ENCODE data around the gene GSG1L.
"Not testable (repeated sequence)": the region's sequence is repeated elsewhere in the genome, so short reads cannot be mapped to it uniquely, and the experiment has no call there.

Gene GSG1L

GRCh38 chr16:27954191-27954590 lies 109.3 kb downstream of the GSG1L start:
- peaks cover 3% of the 10 kb centered on the region for H3K9me3 ChIP-seq (replicated peaks; ENCODE audit: low read length)
- peaks cover 6% of the 10 kb centered on the region for H3K27me3 ChIP-seq (ENCODE audit: control insufficient read depth, insufficient read depth, low read length)
- no peaks in the 10 kb centered on the region for H3K4me1 ChIP-seq (ENCODE audit: control insufficient read depth, insufficient read depth, low read length)
- H3K9ac ChIP-seq (ENCODE audit: low read depth, low read length) = no peak overlapping the region
- no peak overlapping the region for H3K4me3 ChIP-seq (ENCODE audit: low read length)
- no peaks in the 10 kb centered on the region for H3K36me3 ChIP-seq (ENCODE audit: insufficient read depth, low read length)
- H3K4me2 ChIP-seq (ENCODE audit: low read length) = no peak overlapping the region

- H3K4me2 ChIP-seq (ENCODE audit: low read length) = no peak overlapping the region
- no peaks in the 10 kb centered on the region for H3K36me3 ChIP-seq (ENCODE audit: insufficient read depth, low read length)
- peaks cover 6% of the 10 kb centered on the region for H3K27me3 ChIP-seq (ENCODE audit: control insufficient read depth, insufficient read depth, low read length)
- H3K4me1 ChIP-seq (ENCODE audit: control insufficient read depth, insufficient read depth, low read length) = no peaks in the 10 kb centered on the region
- H3K9ac ChIP-seq (ENCODE audit: low read depth, low read length) = no peak overlapping the region
- H3K9me3 ChIP-seq (replicated peaks; ENCODE audit: low read length) = peaks cover 3% of the 10 kb centered on the region
- no peak overlapping the region for H3K4me3 ChIP-seq (ENCODE audit: low read length)
These were observed 110.7 kb downstream of the GSG1L start for GRCh38 chr16:27952811-27953210.

- Histone ChIP-seq H3K9ac (ENCODE audit: low read depth, low read length) (no peak overlapping the region), H3K36me3 (ENCODE audit: insufficient read depth, low read length) (no peaks in the 10 kb centered on the region), H3K4me3 (ENCODE audit: low read length) (no peak overlapping the region), H3K4me2 (ENCODE audit: low read length) (no peak overlapping the region), H3K9me3 (replicated peaks; ENCODE audit: low read length) (peaks cover under 1% of the 10 kb centered on the region), H3K27me3 (ENCODE audit: control insufficient read depth, insufficient read depth, low read length) (peaks cover 6% of the 10 kb centered on the region), H3K4me1 (ENCODE audit: control insufficient read depth, insufficient read depth, low read length) (no peaks in the 10 kb centered on the region)
These were observed 111.9 kb downstream of the GSG1L start for GRCh38 chr16:27951489-27952120.

- H3K27me3 ChIP-seq (ENCODE audit: control insufficient read depth, insufficient read depth, low read length) = peaks cover 9% of the 10 kb centered on the region
- no peak overlapping the region for H3K4me2 ChIP-seq (ENCODE audit: low read length)
- H3K9me3 ChIP-seq (replicated peaks; ENCODE audit: low read length) = no peaks in the 10 kb centered on the region
- H3K4me3 ChIP-seq (ENCODE audit: low read length) = no peak overlapping the region
- no peaks in the 10 kb centered on the region for H3K36me3 ChIP-seq (ENCODE audit: insufficient read depth, low read length)
- H3K4me1 ChIP-seq (ENCODE audit: control insufficient read depth, insufficient read depth, low read length) = no peaks in the 10 kb centered on the region
- H3K9ac ChIP-seq (ENCODE audit: low read depth, low read length) = no peak overlapping the region
These were observed 113.2 kb downstream of the GSG1L start for GRCh38 chr16:27950206-27950887.

GRCh38 chr16:27947696-27948095 lies 115.8 kb downstream of the GSG1L start:
- H3K36me3 ChIP-seq (ENCODE audit: insufficient read depth, low read length) = no peaks in the 10 kb centered on the region
- no peak overlapping the region for H3K4me2 ChIP-seq (ENCODE audit: low read length)
- no peak overlapping the region for H3K4me3 ChIP-seq (ENCODE audit: low read length)
- H3K4me1 ChIP-seq (ENCODE audit: control insufficient read depth, insufficient read depth, low read length) = no peaks in the 10 kb centered on the region
- no peak overlapping the region for H3K9ac ChIP-seq (ENCODE audit: low read depth, low read length)
- peaks cover 7% of the 10 kb centered on the region for H3K27me3 ChIP-seq (ENCODE audit: control insufficient read depth, insufficient read depth, low read length)
- H3K9me3 ChIP-seq (replicated peaks; ENCODE audit: low read length) = no peaks in the 10 kb centered on the region

GRCh38 chr16:27945233-27945973 lies 118.1 kb downstream of the GSG1L start:
- no peaks in the 10 kb centered on the region for H3K9me3 ChIP-seq (replicated peaks; ENCODE audit: low read length)
- H3K9ac ChIP-seq (ENCODE audit: low read depth, low read length) = no peak overlapping the region
- H3K4me2 ChIP-seq (ENCODE audit: low read length) = no peak overlapping the region
- no peaks in the 10 kb centered on the region for H3K36me3 ChIP-seq (ENCODE audit: insufficient read depth, low read length)
- H3K27me3 ChIP-seq (ENCODE audit: control insufficient read depth, insufficient read depth, low read length) = peaks cover 3% of the 10 kb centered on the region
- H3K4me3 ChIP-seq (ENCODE audit: low read length) = no peak overlapping the region
- H3K4me1 ChIP-seq (ENCODE audit: control insufficient read depth, insufficient read depth, low read length) = no peaks in the 10 kb centered on the region

- Histone ChIP-seq H3K36me3 (ENCODE audit: insufficient read depth, low read length) (no peaks in the 10 kb centered on the region), H3K4me1 (ENCODE audit: control insufficient read depth, insufficient read depth, low read length) (no peaks in the 10 kb centered on the region)
These were observed 119.7 kb downstream of the GSG1L start for GRCh38 chr16:27943766-27944165.

GRCh38 chr16:27942071-27942470 lies 121.4 kb downstream of the GSG1L start:
- H3K9ac ChIP-seq (ENCODE audit: low read depth, low read length); H3K9me3 ChIP-seq (replicated peaks; ENCODE audit: low read length); H3K4me2 ChIP-seq (ENCODE audit: low read length); H3K4me1 ChIP-seq (ENCODE audit: control insufficient read depth, insufficient read depth, low read length); H3K4me3 ChIP-seq (ENCODE audit: low read length); H3K36me3 ChIP-seq (ENCODE audit: insufficient read depth, low read length); H3K27me3 ChIP-seq (ENCODE audit: control insufficient read depth, insufficient read depth, low read length): not testable (repeated sequence)

More at GRCh38 chr16:27943766-27944165, 119.7 kb downstream of the GSG1L start:
- Histone ChIP-seq H3K4me3 (ENCODE audit: low read length) (no peak overlapping the region), H3K27me3 (ENCODE audit: control insufficient read depth, insufficient read depth, low read length) (peaks cover 3% of the 10 kb centered on the region), H3K9ac (ENCODE audit: low read depth, low read length) (no peak overlapping the region), H3K4me2 (ENCODE audit: low read length) (no peak overlapping the region), H3K9me3 (replicated peaks; ENCODE audit: low read length) (no peaks in the 10 kb centered on the region)

- no peaks in the 10 kb centered on the region for H3K27me3 ChIP-seq (ENCODE audit: control insufficient read depth, insufficient read depth, low read length)
- no peak overlapping the region for H3K4me3 ChIP-seq (ENCODE audit: low read length)
- H3K9me3 ChIP-seq (replicated peaks; ENCODE audit: low read length) = no peaks in the 10 kb centered on the region
- no peaks in the 10 kb centered on the region for H3K36me3 ChIP-seq (ENCODE audit: insufficient read depth, low read length)
- no peak overlapping the region for H3K4me2 ChIP-seq (ENCODE audit: low read length)
- H3K4me1 ChIP-seq (ENCODE audit: control insufficient read depth, insufficient read depth, low read length) = no peaks in the 10 kb centered on the region
- H3K9ac ChIP-seq (ENCODE audit: low read depth, low read length) = no peak overlapping the region
These were observed 128.4 kb downstream of the GSG1L start for GRCh38 chr16:27935076-27935475.

- Histone ChIP-seq H3K4me2 (ENCODE audit: low read length) (no peak overlapping the region), H3K36me3 (ENCODE audit: insufficient read depth, low read length) (no peaks in the 10 kb centered on the region), H3K27me3 (ENCODE audit: control insufficient read depth, insufficient read depth, low read length) (peaks cover 4% of the 10 kb centered on the region)
These were observed 130.9 kb downstream of the GSG1L start for GRCh38 chr16:27932542-27933135.

GRCh38 chr16:27929818-27930217 lies 133.7 kb downstream of the GSG1L start:
- Histone ChIP-seq H3K4me1 (ENCODE audit: control insufficient read depth, insufficient read depth, low read length) (no peaks in the 10 kb centered on the region), H3K36me3 (ENCODE audit: insufficient read depth, low read length) (no peaks in the 10 kb centered on the region)

More at GRCh38 chr16:27932542-27933135, 130.9 kb downstream of the GSG1L start:
- H3K4me3 ChIP-seq (ENCODE audit: low read length) = no peak overlapping the region
- no peaks in the 10 kb centered on the region for H3K4me1 ChIP-seq (ENCODE audit: control insufficient read depth, insufficient read depth, low read length)
- H3K9ac ChIP-seq (ENCODE audit: low read depth, low read length) = no peak overlapping the region
- H3K9me3 ChIP-seq (replicated peaks; ENCODE audit: low read length) = no peaks in the 10 kb centered on the region

More at GRCh38 chr16:27929818-27930217, 133.7 kb downstream of the GSG1L start:
- Histone ChIP-seq H3K4me2 (ENCODE audit: low read length) (no peak overlapping the region), H3K27me3 (ENCODE audit: control insufficient read depth, insufficient read depth, low read length) (peaks cover 4% of the 10 kb centered on the region), H3K9me3 (replicated peaks; ENCODE audit: low read length) (no peaks in the 10 kb centered on the region), H3K9ac (ENCODE audit: low read depth, low read length) (no peak overlapping the region), H3K4me3 (ENCODE audit: low read length) (no peak overlapping the region)
